ENCODE data around the gene MAP3K4.

Gene MAP3K4

GRCh38 chr6:161152527-161152862 lies 160.9 kb downstream of the MAP3K4 start:
- no peak for DNase-seq

- DNase-seq: no peak
Measured at GRCh38 chr6:161152907-161153662, 161.5 kb downstream of the MAP3K4 start.

GRCh38 chr6:161153725-161154124 lies 162.2 kb downstream of the MAP3K4 start:
- DNase-seq: no peak

- DNase-seq: no peak
Measured at GRCh38 chr6:161154796-161155335, 163.3 kb downstream of the MAP3K4 start.

- no peak for DNase-seq
Measured at GRCh38 chr6:161161121-161161520, 169.6 kb downstream of the MAP3K4 start.

- no peak for DNase-seq
Measured at GRCh38 chr6:161161889-161162624, 170.5 kb downstream of the MAP3K4 start.

GRCh38 chr6:161162722-161163121 lies 171.2 kb downstream of the MAP3K4 start:
- no peak for DNase-seq

GRCh38 chr6:161163466-161164181 lies 172.1 kb downstream of the MAP3K4 start:
- no peak for DNase-seq

- no peak for DNase-seq
Measured at GRCh38 chr6:161164182-161164625, 172.6 kb downstream of the MAP3K4 start.

- no peak for DNase-seq
Measured at GRCh38 chr6:161166176-161166575, 174.6 kb downstream of the MAP3K4 start.

- DNase-seq: no peak
Measured at GRCh38 chr6:161166677-161167076, 175.1 kb downstream of the MAP3K4 start.

All from NCI-H2171 treated with DMSO at 0.1 percent for 48 hours (cell line).